AG08396 (cell line): Measurements from ENCODE around the gene HCN1.
"Not testable (repeated sequence)": the region's sequence is repeated elsewhere in the genome, so short reads cannot be mapped to it uniquely, and the experiment has no call there.

Experiments used
- DNase-seq: peaks from one replicate; pipeline ENCODE4 v3.0.0; 2012; ENCODE audit warnings: low spot score, mixed read lengths

Gene HCN1

DNA sequence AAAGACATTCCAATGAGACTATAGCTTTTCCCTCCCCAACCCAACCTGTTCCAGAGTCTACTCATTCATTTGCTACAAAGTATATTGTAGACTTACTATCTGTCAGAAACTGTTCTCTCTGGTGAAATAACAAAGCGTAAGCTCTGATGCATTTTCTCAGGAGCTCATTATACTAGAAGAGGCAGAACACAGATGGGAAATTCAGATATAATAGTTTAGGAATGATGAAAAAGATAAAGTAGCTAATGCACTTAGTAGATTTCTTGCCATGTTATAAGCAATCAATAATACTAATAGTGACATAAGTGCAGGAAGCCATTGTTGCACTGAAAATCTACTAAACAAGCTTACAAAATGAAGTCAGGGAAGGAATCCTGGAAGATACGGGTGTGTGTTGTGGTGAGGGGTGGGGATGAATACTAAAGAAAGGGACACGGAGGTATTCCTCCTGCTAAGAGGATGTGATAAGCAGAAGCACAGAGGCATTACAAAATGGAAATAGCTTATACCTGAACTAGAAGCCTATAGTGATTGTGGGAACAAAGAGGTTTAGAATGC, 78.2 kb downstream of the HCN1 start:
- DNase-seq, result no peak

GRCh38 chr5:45609661-45610060, 86.5 kb downstream of the HCN1 start:
- no peak for DNase-seq

DNA sequence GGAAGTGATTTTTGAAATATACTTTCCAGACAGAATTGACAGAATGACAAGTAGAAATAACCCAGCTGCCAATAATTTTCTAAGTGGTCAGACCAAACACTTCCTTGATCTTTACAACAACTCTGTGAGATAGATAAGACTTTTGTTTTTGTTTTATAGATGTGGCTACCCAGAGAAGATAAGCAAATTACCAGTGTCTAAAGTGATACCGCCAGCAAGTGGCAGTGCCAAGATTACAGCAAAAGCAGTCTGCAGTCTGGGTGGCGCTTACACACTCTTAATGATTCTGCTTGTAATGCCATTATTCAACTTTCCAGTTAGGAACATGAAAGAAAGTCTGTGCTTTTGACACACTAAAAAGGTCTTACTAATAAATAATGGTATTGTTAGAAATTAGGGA, 92.1 kb downstream of the HCN1 start:
- DNase-seq, result no peak

DNA sequence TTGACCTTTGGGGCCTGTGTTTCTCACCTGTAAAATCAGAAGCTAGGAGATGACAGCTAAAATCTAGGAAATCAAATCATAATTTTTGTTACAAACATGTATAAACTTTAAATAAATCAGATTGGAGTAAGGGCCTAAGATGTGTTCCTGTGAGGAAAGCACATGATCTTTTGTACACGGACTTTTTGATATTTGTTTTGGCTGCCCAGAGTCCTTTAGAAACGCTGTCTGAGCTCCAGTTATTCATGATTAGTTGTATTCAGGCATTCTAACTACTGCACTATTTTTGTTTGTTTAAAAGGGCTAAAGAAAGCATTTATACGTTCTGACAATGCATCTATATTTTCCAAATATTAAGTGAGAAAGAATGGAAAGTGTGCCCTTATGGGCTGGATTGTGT, 94.8 kb downstream of the HCN1 start:
- no peak for DNase-seq

DNA sequence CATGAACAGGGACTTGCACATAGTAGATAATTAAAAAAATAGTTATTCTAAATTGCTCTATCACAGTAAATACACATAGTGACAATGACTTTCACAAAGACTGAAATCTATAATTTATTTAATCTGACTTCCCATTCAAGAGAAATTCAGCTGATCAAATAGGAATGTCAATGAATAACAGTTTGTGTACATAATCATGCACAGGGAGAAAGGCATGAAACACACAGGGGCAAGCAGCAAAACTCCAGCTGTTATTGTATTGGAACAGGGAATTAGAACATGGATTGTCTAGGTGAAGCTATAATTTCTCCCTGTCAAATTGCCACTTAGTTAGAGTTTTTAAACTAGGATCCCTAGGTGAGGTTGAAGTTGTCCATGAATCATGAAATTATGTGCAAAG, 99.9 kb downstream of the HCN1 start:
- DNase-seq, result no peak

DNA sequence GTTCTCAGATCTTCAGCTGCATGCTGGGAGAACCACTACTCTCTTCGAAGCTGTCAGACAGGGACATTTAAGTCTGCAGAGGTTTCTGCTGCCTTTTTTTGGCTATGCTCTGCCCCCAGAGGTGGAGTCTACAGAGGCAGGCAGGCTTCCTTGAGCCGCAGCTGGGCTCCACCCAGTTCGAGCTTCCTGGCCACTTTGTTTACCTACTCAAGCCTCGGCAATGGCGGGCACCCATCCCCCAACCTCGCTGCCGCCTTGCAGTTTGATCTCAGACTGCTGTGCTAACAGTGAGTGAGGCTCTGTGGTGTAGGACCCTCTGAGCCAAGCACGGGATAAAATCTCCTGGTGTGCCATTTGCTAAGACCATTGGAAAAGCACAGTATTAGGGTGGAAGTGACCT, 110.2 kb downstream of the HCN1 start:
- DNase-seq, result not testable (repeated sequence)

- DNase-seq, result no peak
These were observed 117.9 kb downstream of the HCN1 start for GRCh38 chr5:45578270-45578669.

DNA sequence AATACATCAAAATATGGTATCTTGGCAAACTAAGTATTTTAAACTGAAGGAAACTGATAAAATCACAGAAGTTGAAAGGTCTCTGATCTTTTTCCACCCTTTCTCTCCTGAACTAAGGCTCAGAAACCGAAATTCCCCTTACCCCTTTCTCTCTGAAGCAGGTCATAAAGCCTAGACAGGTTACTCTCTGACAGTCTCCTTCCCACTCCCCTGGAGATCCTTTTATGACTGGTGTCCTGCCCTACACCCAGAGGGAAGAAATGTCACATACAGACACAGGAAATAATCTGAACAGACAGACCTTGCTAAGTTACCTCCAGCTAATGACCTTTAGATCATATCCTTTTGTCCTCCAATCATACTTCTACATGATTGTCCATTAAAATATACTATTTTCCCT, 127.4 kb downstream of the HCN1 start:
- no peak for DNase-seq

DNA sequence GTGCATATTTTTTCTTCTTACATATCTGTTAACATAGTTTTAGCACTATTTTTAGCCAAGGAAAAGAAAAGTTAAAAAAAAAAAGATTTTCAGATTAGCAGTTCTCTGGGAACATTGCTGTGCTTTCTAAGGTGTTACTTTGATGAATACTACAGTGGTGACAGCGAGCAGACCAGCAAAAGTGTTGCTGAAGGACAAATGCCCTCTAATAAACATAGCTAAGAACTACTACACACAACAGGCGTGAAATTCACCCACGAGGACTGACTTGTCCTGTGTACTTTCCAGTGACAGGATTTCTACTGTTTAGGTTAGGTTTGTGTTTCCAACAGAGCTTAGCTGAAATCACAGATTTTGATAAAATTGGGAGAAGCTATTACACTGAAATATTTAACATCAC, 153.8 kb downstream of the HCN1 start:
- DNase-seq, result no peak

GRCh38 chr5:45533663-45534062, 162.5 kb downstream of the HCN1 start:
- no peak for DNase-seq

DNA sequence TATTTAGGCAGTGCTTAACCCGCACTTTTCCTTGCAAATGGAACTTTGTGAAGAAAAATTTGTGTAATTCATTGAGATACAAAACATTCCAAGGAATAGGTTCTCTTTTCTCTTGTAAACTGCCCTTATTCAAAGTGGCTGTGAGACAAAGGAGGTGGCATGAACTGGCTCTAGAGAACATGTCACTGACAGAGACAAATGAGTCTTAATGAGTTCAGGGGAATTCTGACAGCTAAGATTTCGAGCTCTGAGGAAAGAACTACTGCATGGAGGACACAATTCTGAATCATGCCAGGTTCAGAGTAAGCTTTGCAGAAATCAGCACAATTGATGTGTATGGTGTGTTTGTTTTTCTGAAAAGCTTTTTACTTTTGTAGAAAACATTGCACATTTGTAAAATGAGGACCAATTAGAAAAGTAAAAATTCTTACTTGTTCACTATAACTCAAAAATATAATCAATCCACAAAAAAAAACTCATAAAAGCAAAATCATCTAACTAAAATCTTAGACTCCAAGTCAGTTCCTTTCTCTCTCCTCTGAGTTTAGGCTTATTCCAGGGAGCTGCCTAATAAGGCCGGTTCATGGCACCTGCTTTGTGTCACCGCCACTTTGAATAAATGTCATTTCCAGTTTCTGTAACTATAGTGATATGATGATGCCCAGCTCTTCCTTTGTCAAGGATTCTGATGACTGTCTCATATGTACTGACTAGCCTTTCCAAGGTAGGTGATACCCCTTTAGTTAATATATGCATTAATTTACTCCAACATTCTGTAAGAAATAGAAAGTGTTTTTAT, 163.2 kb downstream of the HCN1 start:
- DNase-seq, result no peak

- no peak for DNase-seq
These were observed 175.1 kb downstream of the HCN1 start for GRCh38 chr5:45521067-45521466.

DNA sequence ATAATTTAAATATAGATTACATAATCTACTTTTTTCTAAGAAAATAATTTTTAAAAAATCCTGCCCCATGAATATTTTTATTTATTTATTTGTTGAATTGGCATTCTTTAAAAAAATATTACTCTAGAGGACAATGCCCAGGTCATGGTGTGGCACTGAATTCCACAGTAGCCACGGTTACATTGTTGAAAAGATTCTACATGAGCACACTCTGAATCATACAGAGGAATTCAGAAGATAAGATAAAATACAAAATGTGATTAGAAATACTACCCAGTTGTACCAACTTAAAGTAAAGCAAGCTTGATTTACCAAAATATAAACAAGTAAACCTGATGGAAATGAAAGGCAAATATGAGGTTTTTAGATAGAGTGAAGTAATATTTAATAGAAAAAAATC, 183.7 kb downstream of the HCN1 start:
- no peak for DNase-seq

GRCh38 chr5:45509371-45509770, 186.8 kb downstream of the HCN1 start:
- no peak for DNase-seq

- no peak for DNase-seq
These were observed 188.0 kb downstream of the HCN1 start for GRCh38 chr5:45508135-45508534.

- DNase-seq, result no peak
These were observed 189.0 kb downstream of the HCN1 start for GRCh38 chr5:45507178-45507577.

- not testable (repeated sequence) for DNase-seq
These were observed 197.2 kb downstream of the HCN1 start for GRCh38 chr5:45499006-45499405.

DNA sequence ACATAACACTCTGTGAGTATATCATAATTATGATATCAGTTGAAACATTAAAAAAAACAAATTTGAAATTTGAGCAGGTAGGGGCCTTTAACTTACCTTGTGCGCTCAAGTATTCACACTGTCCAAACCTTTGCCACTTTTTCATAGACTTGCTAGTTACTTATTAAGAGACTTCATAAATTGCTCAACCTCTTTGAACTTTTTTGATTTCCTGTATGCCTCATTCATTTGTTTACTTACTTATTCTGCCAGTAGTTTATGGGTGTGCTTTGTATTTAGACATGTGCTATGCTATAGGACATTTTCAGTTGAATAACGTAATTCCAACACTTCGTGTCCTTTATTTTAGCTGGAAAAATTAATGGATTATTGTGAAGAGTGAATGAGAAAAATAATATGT, 204.8 kb downstream of the HCN1 start:
- DNase-seq, result no peak

DNA sequence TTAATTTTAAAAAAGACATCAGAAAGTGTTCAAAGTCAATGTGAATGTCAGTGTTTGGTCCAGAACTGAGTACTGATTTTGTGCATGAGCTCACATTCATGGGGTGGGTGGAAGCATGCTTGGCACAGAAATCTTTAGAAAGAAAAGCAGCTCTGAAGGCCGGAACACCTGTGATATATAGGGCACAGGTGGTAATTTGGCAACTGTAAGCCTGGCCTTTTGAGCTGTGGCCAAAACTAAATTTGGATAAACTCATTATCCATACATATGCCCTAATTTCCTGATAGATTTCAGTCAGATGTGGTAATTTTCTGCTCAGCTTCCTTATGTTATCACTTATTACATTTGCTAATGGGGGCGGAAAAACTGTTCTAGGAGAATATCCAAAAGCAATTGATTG, 211.4 kb downstream of the HCN1 start:
- DNase-seq, result no peak

DNA sequence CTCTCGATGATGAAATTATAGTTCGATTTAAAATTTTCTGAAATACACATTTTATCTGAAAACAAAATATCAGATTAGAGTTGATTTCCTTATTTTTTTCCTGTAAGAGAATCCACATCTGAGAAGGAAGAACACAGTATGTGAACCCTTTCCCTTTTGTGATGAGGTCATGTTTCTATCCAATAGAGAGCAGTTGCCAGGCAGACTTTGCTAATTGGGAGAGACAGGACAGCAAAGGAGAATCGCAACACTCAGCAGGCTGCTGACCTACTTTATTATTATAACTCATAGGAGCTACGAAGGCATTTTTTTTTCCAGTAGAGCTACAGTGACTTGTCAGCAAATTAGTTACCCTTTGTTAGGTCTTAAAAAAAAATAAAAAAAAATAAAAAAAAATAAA, 242.1 kb downstream of the HCN1 start:
- peak; percentile 3 for DNase-seq

GRCh38 chr5:45444856-45445255, 251.3 kb downstream of the HCN1 start:
- not testable (repeated sequence) for DNase-seq

DNA sequence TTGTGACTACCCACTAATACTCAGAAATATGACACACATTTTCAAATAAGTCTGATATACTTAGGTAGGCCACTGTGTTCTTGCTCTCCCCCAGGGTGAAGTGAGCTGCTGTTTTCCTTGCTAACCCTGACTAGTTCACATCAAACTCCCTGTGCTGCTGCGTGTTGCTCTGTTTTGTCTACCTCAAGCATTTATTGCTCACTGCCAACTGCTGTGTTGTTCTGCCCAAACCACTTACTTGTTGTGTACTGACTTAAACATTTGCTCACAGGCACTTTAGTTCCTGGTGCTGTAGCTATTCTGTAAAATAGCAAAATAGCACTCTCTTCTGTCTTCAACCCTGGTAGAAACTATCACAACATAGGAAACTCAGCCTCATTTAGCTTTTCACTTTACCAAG, 255.7 kb downstream of the HCN1 start:
- DNase-seq, result no peak

DNA sequence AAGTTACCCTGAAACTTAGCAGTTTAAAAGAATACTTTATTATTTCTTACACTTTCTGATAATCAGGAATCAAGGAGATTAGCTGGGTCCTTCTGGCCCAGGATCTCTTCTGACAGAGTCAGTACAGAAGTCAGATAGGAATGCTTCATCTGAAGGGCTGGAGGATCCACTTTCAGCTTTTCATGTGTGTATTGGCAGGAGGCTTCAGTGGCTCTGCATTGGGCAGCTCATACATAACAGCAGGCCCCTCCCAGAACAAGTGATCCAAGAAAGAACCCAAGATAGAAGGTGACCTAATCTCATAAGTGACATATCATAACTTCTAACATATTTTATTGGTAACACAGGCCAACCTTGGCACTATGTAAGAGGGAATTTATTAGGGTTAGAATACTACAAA, 258.4 kb downstream of the HCN1 start:
- DNase-seq, result no peak
